Prostate gland (tissue), 2 donors: Measurements from ENCODE around the gene LUC7L3.

Experiments used
- POLR2A ChIP-seq: fragments of 450-650 bp; IDR thresholded peaks from one replicate; pipeline ENCODE4 v1.6.1; 2016; ENCODE audit warnings: antibody characterized with exemption, mild to moderate bottlenecking
- TF ChIP-seq, protein P1 (sequence below), 4 experiments: fragments of 200-600 bp in 2 of 4; fragments of 450-650 bp in 2 of 4; sonication (generic) in 2 of 4; IDR thresholded peaks; 1 replicate in 3 of 4; 2 replicates in 1 of 4; pipeline ENCODE4 v1.5.1; 2016 to 2019; ENCODE audit warnings: antibody characterized with exemption in 4 of 4, mild to moderate bottlenecking in 2 of 4, moderate library complexity in 2 of 4

GRCh38 chr17:50675627-50676026, 43.8 kb upstream of the LUC7L3 start:
- TF ChIP-seq, protein P1, sequence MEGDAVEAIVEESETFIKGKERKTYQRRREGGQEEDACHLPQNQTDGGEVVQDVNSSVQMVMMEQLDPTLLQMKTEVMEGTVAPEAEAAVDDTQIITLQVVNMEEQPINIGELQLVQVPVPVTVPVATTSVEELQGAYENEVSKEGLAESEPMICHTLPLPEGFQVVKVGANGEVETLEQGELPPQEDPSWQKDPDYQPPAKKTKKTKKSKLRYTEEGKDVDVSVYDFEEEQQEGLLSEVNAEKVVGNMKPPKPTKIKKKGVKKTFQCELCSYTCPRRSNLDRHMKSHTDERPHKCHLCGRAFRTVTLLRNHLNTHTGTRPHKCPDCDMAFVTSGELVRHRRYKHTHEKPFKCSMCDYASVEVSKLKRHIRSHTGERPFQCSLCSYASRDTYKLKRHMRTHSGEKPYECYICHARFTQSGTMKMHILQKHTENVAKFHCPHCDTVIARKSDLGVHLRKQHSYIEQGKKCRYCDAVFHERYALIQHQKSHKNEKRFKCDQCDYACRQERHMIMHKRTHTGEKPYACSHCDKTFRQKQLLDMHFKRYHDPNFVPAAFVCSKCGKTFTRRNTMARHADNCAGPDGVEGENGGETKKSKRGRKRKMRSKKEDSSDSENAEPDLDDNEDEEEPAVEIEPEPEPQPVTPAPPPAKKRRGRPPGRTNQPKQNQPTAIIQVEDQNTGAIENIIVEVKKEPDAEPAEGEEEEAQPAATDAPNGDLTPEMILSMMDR (IDR thresholded peaks at IDR 0.05) = no peak
- no peak for TF ChIP-seq POLR2A
